Measurements from ENCODE around the gene NOX3.

Gene NOX3

GRCh38 chr6:155455766-155456165, at the start of gene NOX3:
NOX3 (minus strand) TSS chr6:155455839; CDS start chr6:155455800, 39 bp downstream.
- peaks cover 22% of the 10 kb centered on the region for H3K4me1 ChIP-seq (ENCODE audit: control insufficient read depth, insufficient read depth, low read length)
- H3K4me3 ChIP-seq (ENCODE audit: low read depth, low read length), result no peak within 1 kb of the TSS
- no peak within 1 kb of the TSS for H3K9ac ChIP-seq (ENCODE audit: low read depth, low read length)
- H3K9me3 ChIP-seq (ENCODE audit: control insufficient read depth, insufficient read depth, low read length), result no peaks in the 10 kb centered on the region
- H3K36me3 ChIP-seq (ENCODE audit: control insufficient read depth, insufficient read depth, low read length), result no peaks in the 10 kb centered on the region
- H3K27me3 ChIP-seq (ENCODE audit: control insufficient read depth, insufficient read depth, low read length), result no peaks in the 10 kb centered on the region
- no peak within 1 kb of the TSS for H3K27ac ChIP-seq (ENCODE audit: low read depth, low read length)

DNA sequence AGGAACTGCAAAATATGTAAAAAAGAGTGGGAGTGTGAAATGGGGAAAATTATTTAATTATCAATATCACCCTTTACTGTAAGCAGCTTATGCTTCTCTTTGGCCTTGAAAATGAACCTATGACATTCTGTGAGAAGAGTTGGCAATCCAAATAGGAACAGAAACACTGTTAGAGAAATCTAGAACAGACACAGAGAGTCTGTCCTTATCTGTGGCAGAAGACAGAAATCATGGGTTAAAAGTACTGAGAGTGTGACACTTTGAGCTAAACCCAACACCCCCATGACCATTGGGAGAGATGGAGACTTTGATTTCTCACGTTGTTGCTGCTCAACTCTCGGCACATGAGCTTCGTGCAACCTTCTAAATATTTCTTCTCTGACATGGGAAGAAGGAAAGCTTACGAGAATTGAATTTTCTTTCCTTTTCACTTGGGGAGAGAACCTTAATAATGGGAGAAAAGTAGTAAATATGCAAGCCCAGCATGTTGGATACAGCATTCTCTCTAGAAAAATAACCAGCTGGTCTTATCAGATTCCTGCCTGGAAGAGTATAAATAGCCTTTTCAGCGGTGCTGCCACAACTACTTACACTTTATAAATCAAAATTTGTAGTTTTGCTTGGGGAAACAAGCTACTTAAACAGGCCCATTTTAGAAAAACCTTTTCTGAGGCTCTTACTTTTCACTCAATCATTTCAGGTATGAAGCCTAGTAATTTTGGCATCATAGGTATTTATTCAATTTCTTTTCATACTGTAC, 49.4 kb upstream of the NOX3 start:
- H3K9ac ChIP-seq (ENCODE audit: low read depth, low read length), result no peak overlapping the region
- H3K27me3 ChIP-seq (ENCODE audit: control insufficient read depth, insufficient read depth, low read length), result no peaks in the 10 kb centered on the region
- no peak overlapping the region for H3K4me3 ChIP-seq (ENCODE audit: low read depth, low read length)
- H3K27ac ChIP-seq (ENCODE audit: low read depth, low read length), result no peak overlapping the region
- H3K4me1 ChIP-seq (ENCODE audit: control insufficient read depth, insufficient read depth, low read length), result no peaks in the 10 kb centered on the region
- H3K36me3 ChIP-seq (ENCODE audit: control insufficient read depth, insufficient read depth, low read length), result no peaks in the 10 kb centered on the region
- H3K9me3 ChIP-seq (ENCODE audit: control insufficient read depth, insufficient read depth, low read length), result no peaks in the 10 kb centered on the region

GRCh38 chr6:155502393-155502792, 46.8 kb upstream of the NOX3 start:
- Histone ChIP-seq H3K4me1 (ENCODE audit: control insufficient read depth, insufficient read depth, low read length) (no peaks in the 10 kb centered on the region), H3K27me3 (ENCODE audit: control insufficient read depth, insufficient read depth, low read length) (no peaks in the 10 kb centered on the region), H3K9me3 (ENCODE audit: control insufficient read depth, insufficient read depth, low read length) (no peaks in the 10 kb centered on the region), H3K27ac (ENCODE audit: low read depth, low read length) (no peak overlapping the region), H3K36me3 (ENCODE audit: control insufficient read depth, insufficient read depth, low read length) (no peaks in the 10 kb centered on the region), H3K9ac (ENCODE audit: low read depth, low read length) (no peak overlapping the region), H3K4me3 (ENCODE audit: low read depth, low read length) (no peak overlapping the region)

DNA sequence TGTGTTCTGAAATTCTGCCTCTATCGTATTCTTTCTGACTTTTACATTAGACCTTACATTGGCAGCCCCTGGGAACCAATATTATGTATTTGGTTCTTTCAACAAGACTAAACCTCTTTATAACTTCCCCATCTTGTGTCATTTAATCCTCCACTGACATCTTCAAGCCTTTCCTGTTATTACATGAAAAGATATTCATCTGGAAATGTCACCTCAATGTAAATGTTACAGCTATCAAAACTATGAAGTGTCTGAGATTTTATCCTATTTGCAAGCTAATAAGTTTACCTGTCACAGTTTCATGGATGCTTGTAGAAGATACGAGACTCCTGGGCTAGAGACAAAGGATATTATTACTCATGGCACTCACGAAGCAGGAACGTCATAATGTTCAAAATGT, 43.9 kb upstream of the NOX3 start:
- Histone ChIP-seq H3K27me3 (ENCODE audit: control insufficient read depth, insufficient read depth, low read length) (no peaks in the 10 kb centered on the region), H3K9me3 (ENCODE audit: control insufficient read depth, insufficient read depth, low read length) (no peaks in the 10 kb centered on the region), H3K9ac (ENCODE audit: low read depth, low read length) (no peak overlapping the region), H3K4me1 (ENCODE audit: control insufficient read depth, insufficient read depth, low read length) (peaks cover under 1% of the 10 kb centered on the region; the same call in 1 of the 2 replicates), H3K27ac (ENCODE audit: low read depth, low read length) (no peak overlapping the region), H3K4me3 (ENCODE audit: low read depth, low read length) (no peak overlapping the region), H3K36me3 (ENCODE audit: control insufficient read depth, insufficient read depth, low read length) (no peaks in the 10 kb centered on the region)

DNA sequence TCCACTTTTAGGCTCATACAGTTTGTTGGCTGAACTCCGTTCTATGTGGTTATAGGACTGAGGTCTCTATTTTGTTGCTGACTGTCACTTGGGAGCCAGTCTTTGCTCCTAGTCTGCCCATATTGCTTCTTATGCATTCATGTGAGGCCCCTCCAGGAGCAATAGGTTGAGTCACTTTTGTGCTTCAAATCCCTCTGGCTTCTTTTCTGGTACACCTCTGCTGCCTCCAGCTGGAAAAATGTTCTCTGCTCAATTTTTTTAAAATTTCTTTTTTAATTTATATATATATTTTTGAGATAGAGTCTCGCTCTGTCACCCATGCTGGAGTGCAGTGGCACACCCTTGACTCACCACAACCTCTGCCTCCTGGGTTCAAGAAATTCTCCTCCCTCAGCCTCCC, 42.7 kb upstream of the NOX3 start:
- Histone ChIP-seq H3K4me3 (ENCODE audit: low read depth, low read length) (no peak overlapping the region), H3K9ac (ENCODE audit: low read depth, low read length) (no peak overlapping the region), H3K27ac (ENCODE audit: low read depth, low read length) (no peak overlapping the region), H3K4me1 (ENCODE audit: control insufficient read depth, insufficient read depth, low read length) (peaks cover 12% of the 10 kb centered on the region), H3K9me3 (ENCODE audit: control insufficient read depth, insufficient read depth, low read length) (no peaks in the 10 kb centered on the region), H3K36me3 (ENCODE audit: control insufficient read depth, insufficient read depth, low read length) (no peaks in the 10 kb centered on the region), H3K27me3 (ENCODE audit: control insufficient read depth, insufficient read depth, low read length) (no peaks in the 10 kb centered on the region)

GRCh38 chr6:155497273-155497672, 41.6 kb upstream of the NOX3 start:
- Histone ChIP-seq H3K9ac (ENCODE audit: low read depth, low read length) (no peak overlapping the region), H3K4me1 (ENCODE audit: control insufficient read depth, insufficient read depth, low read length) (peaks cover 13% of the 10 kb centered on the region), H3K27me3 (ENCODE audit: control insufficient read depth, insufficient read depth, low read length) (no peaks in the 10 kb centered on the region), H3K36me3 (ENCODE audit: control insufficient read depth, insufficient read depth, low read length) (no peaks in the 10 kb centered on the region), H3K9me3 (ENCODE audit: control insufficient read depth, insufficient read depth, low read length) (no peaks in the 10 kb centered on the region), H3K4me3 (ENCODE audit: low read depth, low read length) (no peak overlapping the region), H3K27ac (ENCODE audit: low read depth, low read length) (no peak overlapping the region)

GRCh38 chr6:155495011-155495768, 39.6 kb upstream of the NOX3 start:
- H3K27ac ChIP-seq (ENCODE audit: low read depth, low read length), result peak overlapping the region; percentile 1

GRCh38 chr6:155493694-155494143, 38.1 kb upstream of the NOX3 start:
- Histone ChIP-seq H3K4me3 (ENCODE audit: low read depth, low read length) (no peak overlapping the region), H3K36me3 (ENCODE audit: control insufficient read depth, insufficient read depth, low read length) (no peaks in the 10 kb centered on the region), H3K4me1 (ENCODE audit: control insufficient read depth, insufficient read depth, low read length) (peaks cover 13% of the 10 kb centered on the region), H3K9ac (ENCODE audit: low read depth, low read length) (no peak overlapping the region; the same call in 1 of the 2 replicates), H3K27ac (ENCODE audit: low read depth, low read length) (peak overlapping the region; percentile 64), H3K9me3 (ENCODE audit: control insufficient read depth, insufficient read depth, low read length) (no peaks in the 10 kb centered on the region), H3K27me3 (ENCODE audit: control insufficient read depth, insufficient read depth, low read length) (no peaks in the 10 kb centered on the region)

More at GRCh38 chr6:155495011-155495768, 39.6 kb upstream of the NOX3 start:
- Histone ChIP-seq H3K27me3 (ENCODE audit: control insufficient read depth, insufficient read depth, low read length) (no peaks in the 10 kb centered on the region), H3K36me3 (ENCODE audit: control insufficient read depth, insufficient read depth, low read length) (no peaks in the 10 kb centered on the region), H3K4me3 (ENCODE audit: low read depth, low read length) (no peak overlapping the region), H3K9ac (ENCODE audit: low read depth, low read length) (no peak overlapping the region), H3K4me1 (ENCODE audit: control insufficient read depth, insufficient read depth, low read length) (peaks cover 13% of the 10 kb centered on the region), H3K9me3 (ENCODE audit: control insufficient read depth, insufficient read depth, low read length) (no peaks in the 10 kb centered on the region)

DNA sequence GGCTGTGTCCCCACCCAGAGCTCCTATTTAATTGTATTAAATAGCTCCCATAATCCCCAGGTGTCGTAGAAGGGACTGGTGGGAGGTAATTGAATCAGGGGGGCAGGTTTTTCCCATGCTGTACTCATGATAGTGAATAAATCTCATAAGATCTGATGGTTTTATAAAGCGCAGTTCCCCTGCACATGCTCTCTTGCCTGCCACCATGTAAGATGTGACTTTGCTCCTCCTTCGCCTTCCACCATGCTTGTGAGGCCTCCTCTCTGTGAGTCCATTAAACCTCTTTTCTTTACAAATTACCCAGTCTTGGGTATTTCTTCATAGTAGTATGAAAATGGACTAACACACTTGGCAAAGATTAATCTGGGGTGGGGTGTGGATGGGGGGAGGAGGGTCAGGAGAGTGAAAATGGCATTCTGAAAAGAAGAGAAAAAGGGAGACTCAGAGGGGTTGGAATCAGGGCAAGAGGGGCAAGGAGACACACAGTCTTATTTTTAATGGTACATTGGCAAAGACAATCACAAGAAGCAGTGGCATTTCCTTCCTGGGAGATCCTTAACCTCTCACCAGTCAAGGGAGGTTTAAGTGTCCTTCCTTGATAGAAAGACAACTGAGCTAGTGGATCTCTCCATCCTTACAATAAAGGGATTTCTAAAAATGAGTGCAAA, 37.5 kb upstream of the NOX3 start:
- H3K27me3 ChIP-seq (ENCODE audit: control insufficient read depth, insufficient read depth, low read length), result no peaks in the 10 kb centered on the region
- H3K9ac ChIP-seq (ENCODE audit: low read depth, low read length), result no peak overlapping the region
- no peaks in the 10 kb centered on the region for H3K9me3 ChIP-seq (ENCODE audit: control insufficient read depth, insufficient read depth, low read length)
- peak overlapping the region; percentile 64 for H3K27ac ChIP-seq (ENCODE audit: low read depth, low read length)
- no peak overlapping the region for H3K4me3 ChIP-seq (ENCODE audit: low read depth, low read length)
- H3K36me3 ChIP-seq (ENCODE audit: control insufficient read depth, insufficient read depth, low read length), result no peaks in the 10 kb centered on the region
- H3K4me1 ChIP-seq (ENCODE audit: control insufficient read depth, insufficient read depth, low read length), result peaks cover 13% of the 10 kb centered on the region

DNA sequence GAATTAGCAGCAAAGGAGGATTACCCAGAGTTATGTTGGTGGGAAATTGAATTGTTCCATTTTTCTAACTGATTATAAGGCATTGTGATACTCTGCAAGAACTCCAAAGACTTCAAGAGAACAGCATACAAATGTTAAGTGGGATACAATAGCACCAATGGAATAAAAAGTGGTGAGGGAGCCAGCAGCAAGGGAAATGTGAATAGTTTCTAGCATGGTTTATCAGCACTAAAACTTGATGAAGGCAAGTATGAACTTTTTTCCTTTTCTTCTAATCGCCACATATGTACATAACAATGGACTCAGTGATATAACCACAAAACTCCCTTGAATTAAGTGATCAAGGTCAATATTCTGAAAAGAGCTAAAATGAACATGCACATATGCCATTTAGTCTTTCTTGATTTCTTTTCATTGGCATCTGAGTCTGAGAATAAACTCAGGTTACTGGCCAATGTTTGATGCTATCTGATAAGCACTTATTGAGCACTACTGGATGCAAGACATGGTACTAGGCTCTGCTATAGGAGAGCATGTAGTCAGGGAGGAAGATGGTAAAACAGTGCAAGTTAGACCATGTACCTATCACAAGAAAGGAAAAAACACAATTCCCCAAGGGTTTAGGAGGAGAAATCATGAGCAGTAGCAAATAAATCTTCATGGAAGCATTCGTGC, 36.6 kb upstream of the NOX3 start:
- Histone ChIP-seq H3K4me3 (ENCODE audit: low read depth, low read length) (no peak overlapping the region), H3K27me3 (ENCODE audit: control insufficient read depth, insufficient read depth, low read length) (no peaks in the 10 kb centered on the region), H3K27ac (ENCODE audit: low read depth, low read length) (no peak overlapping the region), H3K9ac (ENCODE audit: low read depth, low read length) (no peak overlapping the region), H3K4me1 (ENCODE audit: control insufficient read depth, insufficient read depth, low read length) (peaks cover 13% of the 10 kb centered on the region), H3K36me3 (ENCODE audit: control insufficient read depth, insufficient read depth, low read length) (no peaks in the 10 kb centered on the region), H3K9me3 (ENCODE audit: control insufficient read depth, insufficient read depth, low read length) (no peaks in the 10 kb centered on the region)
